Kidney capillary endothelial cell (primary cell): ENCODE results near the gene GLP2R.

Experiments
- DNase-seq: peaks from one replicate; pipeline ENCODE4 v3.0.0-alpha.2; 2018; ENCODE audit warnings: low spot score

Gene GLP2R

GRCh38 chr17:9922012-9922848, 96.5 kb downstream of the GLP2R start:
- no peak for DNase-seq

- DNase-seq, result peak; percentile 60
Measured at GRCh38 chr17:9924735-9925191, 99.0 kb downstream of the GLP2R start.

GRCh38 chr17:9925457-9925856, 99.7 kb downstream of the GLP2R start:
- DNase-seq, result no peak

GRCh38 chr17:9926150-9926804, 100.6 kb downstream of the GLP2R start:
- DNase-seq, result no peak

GRCh38 chr17:9928601-9929333, 103.0 kb downstream of the GLP2R start:
- DNase-seq, result peak; percentile 30

GRCh38 chr17:9929871-9930270, 104.1 kb downstream of the GLP2R start:
- DNase-seq, result no peak

GRCh38 chr17:9931144-9931741, 105.5 kb downstream of the GLP2R start:
- DNase-seq, result no peak

- DNase-seq, result no peak
Measured at GRCh38 chr17:9932491-9932890, 106.8 kb downstream of the GLP2R start.

- no peak for DNase-seq
Measured at GRCh38 chr17:9934331-9934730, 108.6 kb downstream of the GLP2R start.

- DNase-seq, result no peak
Measured at GRCh38 chr17:9935408-9935807, 109.7 kb downstream of the GLP2R start.

- DNase-seq, result no peak
Measured at GRCh38 chr17:9936095-9936494, 110.4 kb downstream of the GLP2R start.

GRCh38 chr17:9937241-9937761, 111.6 kb downstream of the GLP2R start:
- no peak for DNase-seq

- no peak for DNase-seq
Measured at GRCh38 chr17:9937901-9938300, 112.2 kb downstream of the GLP2R start.

GRCh38 chr17:9938764-9939163, 113.0 kb downstream of the GLP2R start:
- DNase-seq, result no peak

- DNase-seq, result no peak
Measured at GRCh38 chr17:9940841-9941240, 115.1 kb downstream of the GLP2R start.

GRCh38 chr17:9941305-9941704, 115.6 kb downstream of the GLP2R start:
- DNase-seq, result no peak
